K562 (cell line): ENCODE measurements around the gene KMT5B. TPM values are rescaled to one million over a fixed set of nuclear protein-coding genes. Genes with fewer than 3 reads are reported as not detected.

Experiments used
- ATAC-seq: fragments of 200-7000 bp; cut with Tn5 transposase; 3 replicates; pipeline ENCODE4 v1.9.1; 2020; ENCODE audit warnings: moderate library complexity
- BruUV-seq: library from RNA; stranded (reverse); fragments of 400-500 nt; replicated peaks from 2 replicates; lab custom pipeline; 2021; lab: Mats Ljungman, UMichigan
- CTCF ChIA-PET: fragments of 300-600 bp; formaldehyde crosslinking; extraction: SDS; loops from one replicate; lab custom pipeline; 2021; ENCODE audit warnings: low intra/inter-chr PET ratio; lab: Yijun Ruan, JAX
- POLR2A ChIA-PET: fragments of 300-600, 350-650 bp; sonication (Branson Sonifier 250); formaldehyde crosslinking; extraction: SDS; loops from one replicate; lab custom pipeline; 2021; ENCODE audit warnings: antibody characterized with exemption, inconsistent platforms; lab: Yijun Ruan, JAX
- DNase-seq, 4 experiments: peaks; one replicate each; pipeline versions ENCODE4 v3.0.0 to v3.0.0-alpha.2; 2011 to 2018; ENCODE audit warnings: low spot score in 3 of 4, mixed read lengths in 3 of 4; ENCODE audit errors: extremely low read depth in 1 of 4
- FAIRE-seq: peaks from 2 replicates; lab custom pipeline; 2011; peaks lifted over from hg19 to GRCh38; lab: Jason Lieb, UNC
- H2AFZ ChIP-seq: 2 replicates; pipeline ENCODE4 v1.6.0; 2011; ENCODE audit warnings: low read depth, low read length, control low read depth, inconsistent platforms
- H3K27ac ChIP-seq: fragments of 200-600 bp; 3 replicates; pipeline ENCODE4 v1.8.0; 2011; ENCODE audit warnings: low read depth, mild to moderate bottlenecking, control low read depth, inconsistent platforms, low read length, moderate library complexity, mixed read lengths; ENCODE audit errors: extremely low read depth
- H3K27me3 ChIP-seq, 2 experiments: fragments of 300-600 bp in 1 of 2; 2 replicates in 1 of 2; 3 replicates in 1 of 2; pipeline versions ENCODE4 v1.6.0 to v1.8.0; 2011; ENCODE audit warnings: inconsistent platforms in 2 of 2, low read length in 2 of 2, mild to moderate bottlenecking in 1 of 2, mixed read lengths in 1 of 2, moderate library complexity in 1 of 2; ENCODE audit not compliant: control insufficient read depth in 2 of 2, insufficient read depth in 2 of 2
- H3K36me3 ChIP-seq: fragments of 300-600 bp; 3 replicates; pipeline ENCODE4 v1.8.0; 2011; ENCODE audit warnings: mild to moderate bottlenecking, low read length, inconsistent platforms; ENCODE audit not compliant: control insufficient read depth, insufficient read depth
- H3K4me1 ChIP-seq, 2 experiments: fragments of 200-600 bp in 1 of 2; replicated peaks in 1 of 2; 2 replicates in 1 of 2; 3 replicates in 1 of 2; pipeline versions ENCODE4 v1.5.1 to v1.8.0; 2011; ENCODE audit warnings: inconsistent platforms in 2 of 2, low read length in 2 of 2, mild to moderate bottlenecking in 1 of 2, mixed read lengths in 1 of 2, moderate library complexity in 1 of 2; ENCODE audit not compliant: control insufficient read depth in 2 of 2, insufficient read depth in 2 of 2
- H3K4me2 ChIP-seq: 2 replicates; pipeline ENCODE4 v1.6.1; 2011; ENCODE audit warnings: low read length, control low read depth, inconsistent platforms, mixed read lengths; ENCODE audit not compliant: insufficient read depth
- H3K4me3 ChIP-seq: fragments of 200-600 bp; sonication (generic), shearing (Covaris generic); 2 replicates; pipeline ENCODE4 v1.5.1; 2016; ENCODE audit warnings: control low read depth, inconsistent platforms
- H3K79me2 ChIP-seq: fragments of 200-600 bp; 3 replicates; pipeline ENCODE4 v1.8.0; 2011; ENCODE audit warnings: low read length, inconsistent platforms; ENCODE audit not compliant: control insufficient read depth, insufficient read depth
- H3K9ac ChIP-seq, 2 experiments: 2 replicates each; pipeline versions ENCODE4 v1.6.0 to v1.6.1; 2011; ENCODE audit warnings: low read depth in 2 of 2, low read length in 2 of 2, control low read depth in 1 of 2, inconsistent platforms in 1 of 2, mild to moderate bottlenecking in 1 of 2, mixed read lengths in 1 of 2; ENCODE audit not compliant: insufficient read depth in 1 of 2
- H3K9me1 ChIP-seq: one replicate; pipeline ENCODE4 v1.6.0; 2011; ENCODE audit warnings: inconsistent platforms, mild to moderate bottlenecking, low read length, moderate library complexity; ENCODE audit not compliant: control insufficient read depth, insufficient read depth
- H3K9me3 ChIP-seq: replicated peaks from 2 replicates; pipeline ENCODE4 v1.5.1; 2011; ENCODE audit warnings: low read depth, low read length, inconsistent platforms; ENCODE audit not compliant: control insufficient read depth, insufficient read depth
- H4K20me1 ChIP-seq: replicated peaks from 2 replicates; pipeline ENCODE4 v1.6.1; 2011; ENCODE audit warnings: low read length, inconsistent platforms, mixed read lengths; ENCODE audit not compliant: control insufficient read depth, insufficient read depth
- KLF13 ChIP-seq: fragments of 450-650 bp; IDR thresholded peaks from 2 replicates; pipeline ENCODE4 v1.6.1; 2016; ENCODE audit warnings: missing genetic modification characterization, low read depth, mild to moderate bottlenecking, missing compliant biosample characterization, moderate library complexity, borderline replicate concordance
- SFPQ ChIP-seq: fragments of 200-400 bp; formaldehyde crosslinking; IDR thresholded peaks from 2 replicates; pipeline ENCODE4 v1.6.1; 2017; ENCODE audit warnings: mild to moderate bottlenecking, low read depth, low read length, moderate library complexity
- WGBS: fragments of 100-300 bp; shearing (Covaris generic); methylation state at CpG from one replicate; pipeline ENCODE4 v1.1.6; 2016; ENCODE audit warnings: low coverage, mixed read lengths; ENCODE audit not compliant: insufficient coverage; ENCODE audit errors: missing lambda C conversion rate; 5-methylcytosine and 5-hydroxymethylcytosine counted together
- in situ Hi-C: fragments of 300-500 bp; cut with MboI; formaldehyde crosslinking; loops from 4 replicates; pipeline ENCODE4 v1.15.0; 2018; ENCODE audit warnings: inconsistent platforms, mixed read lengths
- intact Hi-C: fragments of 100-400 bp; cut with micrococcal nuclease; formaldehyde crosslinking; loops from 2 replicates; pipeline ENCODE4 v1.14.2; 2022
- polyA plus RNA-seq, 8 experiments: library from polyadenylated mRNA; depleted of rRNA in 4 of 8; stranded (reverse) in 5 of 8; unstranded in 3 of 8; fragments of >200 nt; fragmentation: Nextera tagmentation in 2 of 8; fragmentation: Illumina TruSeq in 1 of 8; extraction: Ambion mirVana in 2 of 8; extraction: Trizol in 1 of 8; gene quantifications; 2 replicates each; pipeline versions ENCODE4 v1.2.1 to v1.2.3, GENCODE V29; 2011 to 2014; ENCODE audit warnings: inconsistent platforms in 1 of 8, missing spikeins in 1 of 8
- total RNA-seq, 7 experiments: library from RNA; depleted of rRNA in 6 of 7; stranded (reverse); fragments of >200 nt in 6 of 7; fragmentation: Illumina TruSeq in 2 of 7; extraction: Trizol in 2 of 7; gene quantifications; 2 replicates each; pipeline versions ENCODE4 v1.2.1 to v1.2.3, GENCODE V29; 2011 to 2021; ENCODE audit warnings: low replicate concordance in 1 of 7
- TF ChIP-seq, protein P1 (sequence below), 3 experiments: fragments of 200-800 bp in 1 of 3; fragments of 250-450 bp in 1 of 3; fragments of 450-650 bp in 1 of 3; sonication (Bioruptor Pico) in 1 of 3; sonication (Bioruptor generic) in 1 of 3; formaldehyde crosslinking in 1 of 3; IDR thresholded peaks; 2 replicates each; pipeline versions ENCODE4 v1.6.1 to v1.8.0; 2016 to 2022; ENCODE audit warnings: mild to moderate bottlenecking in 2 of 3, missing genetic modification characterization in 2 of 3, missing compliant biosample characterization in 1 of 3, moderate library complexity in 1 of 3

KMT5B gene
- total and polyA plus RNA-seq, 9 of the 15 experiments (the other 6 are each of a cell fraction or from before 2014, with no cell fraction given), result 7.3 to 27.3 (median 20.9) TPM

GRCh38 chr11:68133761-68134160, 79.3 kb downstream of the KMT5B start:
- Histone ChIP-seq H3K27me3 (no peaks in the 10 kb centered on the region), H3K4me3 (no peak overlapping the region), H3K4me1 (peaks cover 4 to 11% of the 10 kb centered on the region in 2 experiments), H4K20me1 (no peaks in the 10 kb centered on the region), H3K9me1 (no peaks in the 10 kb centered on the region), H3K27ac (no peak overlapping the region), H3K36me3 (no peaks in the 10 kb centered on the region), H3K9me3 (no peaks in the 10 kb centered on the region), H2AFZ (no peak overlapping the region), H3K4me2 (no peak overlapping the region), H3K79me2 (no peaks in the 10 kb centered on the region), H3K9ac (no peak overlapping the region)
- DNase-seq, result no peak
- TF ChIP-seq, protein P1, sequence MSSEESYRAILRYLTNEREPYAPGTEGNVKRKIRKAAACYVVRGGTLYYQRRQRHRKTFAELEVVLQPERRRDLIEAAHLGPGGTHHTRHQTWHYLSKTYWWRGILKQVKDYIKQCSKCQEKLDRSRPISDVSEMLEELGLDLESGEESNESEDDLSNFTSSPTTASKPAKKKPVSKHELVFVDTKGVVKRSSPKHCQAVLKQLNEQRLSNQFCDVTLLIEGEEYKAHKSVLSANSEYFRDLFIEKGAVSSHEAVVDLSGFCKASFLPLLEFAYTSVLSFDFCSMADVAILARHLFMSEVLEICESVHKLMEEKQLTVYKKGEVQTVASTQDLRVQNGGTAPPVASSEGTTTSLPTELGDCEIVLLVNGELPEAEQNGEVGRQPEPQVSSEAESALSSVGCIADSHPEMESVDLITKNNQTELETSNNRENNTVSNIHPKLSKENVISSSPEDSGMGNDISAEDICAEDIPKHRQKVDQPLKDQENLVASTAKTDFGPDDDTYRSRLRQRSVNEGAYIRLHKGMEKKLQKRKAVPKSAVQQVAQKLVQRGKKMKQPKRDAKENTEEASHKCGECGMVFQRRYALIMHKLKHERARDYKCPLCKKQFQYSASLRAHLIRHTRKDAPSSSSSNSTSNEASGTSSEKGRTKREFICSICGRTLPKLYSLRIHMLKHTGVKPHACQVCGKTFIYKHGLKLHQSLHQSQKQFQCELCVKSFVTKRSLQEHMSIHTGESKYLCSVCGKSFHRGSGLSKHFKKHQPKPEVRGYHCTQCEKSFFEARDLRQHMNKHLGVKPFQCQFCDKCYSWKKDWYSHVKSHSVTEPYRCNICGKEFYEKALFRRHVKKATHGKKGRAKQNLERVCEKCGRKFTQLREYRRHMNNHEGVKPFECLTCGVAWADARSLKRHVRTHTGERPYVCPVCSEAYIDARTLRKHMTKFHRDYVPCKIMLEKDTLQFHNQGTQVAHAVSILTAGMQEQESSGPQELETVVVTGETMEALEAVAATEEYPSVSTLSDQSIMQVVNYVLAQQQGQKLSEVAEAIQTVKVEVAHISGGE (CRISPR knock-in tag; IDR thresholded peaks at IDR 0.05), result no peak
- TF ChIP-seq SFPQ, result no peak
- TF ChIP-seq KLF13 (tag), result no peak
- in situ Hi-C loops, result no loop called here
- POLR2A ChIA-PET, result interaction anchor here (0.6 kb wide), 1 partner anchor 290 kb away, joined by 3 read pairs; no protein-coding TSS in a partner anchor
- no peak for ATAC-seq
- CTCF ChIA-PET, result no interaction called here
- 40% methylated on average over 2 of the region's 2 CpGs for WGBS
- no peak for FAIRE-seq
- no TSS peak for BruUV-seq
- intact Hi-C loops, result no loop called here
